ENCODE results near the gene SOBP.

- TF ChIP-seq, protein P1, sequence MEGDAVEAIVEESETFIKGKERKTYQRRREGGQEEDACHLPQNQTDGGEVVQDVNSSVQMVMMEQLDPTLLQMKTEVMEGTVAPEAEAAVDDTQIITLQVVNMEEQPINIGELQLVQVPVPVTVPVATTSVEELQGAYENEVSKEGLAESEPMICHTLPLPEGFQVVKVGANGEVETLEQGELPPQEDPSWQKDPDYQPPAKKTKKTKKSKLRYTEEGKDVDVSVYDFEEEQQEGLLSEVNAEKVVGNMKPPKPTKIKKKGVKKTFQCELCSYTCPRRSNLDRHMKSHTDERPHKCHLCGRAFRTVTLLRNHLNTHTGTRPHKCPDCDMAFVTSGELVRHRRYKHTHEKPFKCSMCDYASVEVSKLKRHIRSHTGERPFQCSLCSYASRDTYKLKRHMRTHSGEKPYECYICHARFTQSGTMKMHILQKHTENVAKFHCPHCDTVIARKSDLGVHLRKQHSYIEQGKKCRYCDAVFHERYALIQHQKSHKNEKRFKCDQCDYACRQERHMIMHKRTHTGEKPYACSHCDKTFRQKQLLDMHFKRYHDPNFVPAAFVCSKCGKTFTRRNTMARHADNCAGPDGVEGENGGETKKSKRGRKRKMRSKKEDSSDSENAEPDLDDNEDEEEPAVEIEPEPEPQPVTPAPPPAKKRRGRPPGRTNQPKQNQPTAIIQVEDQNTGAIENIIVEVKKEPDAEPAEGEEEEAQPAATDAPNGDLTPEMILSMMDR (optimal IDR thresholded peaks at IDR 0.05 in 1 of 3, IDR thresholded peaks at IDR 0.05 in 1 of 3, conservative IDR thresholded peaks at IDR 0.05 in 1 of 3; ENCODE audit: extremely low read depth in 1 of 3, insufficient read depth in 2 of 3, low read length in 3 of 3), result peak in 2 of 3 experiments; percentile 39 to 46
- TF ChIP-seq EZH2 (IDR thresholded peaks at IDR 0.05; ENCODE audit: low read length), result no peak
Observed at GRCh38 chr6:107655245-107655644, 165.3 kb downstream of the SOBP start.
